NCI-H748 (cell line): ENCODE results near the gene THAP12.
"Not testable (repeated sequence)": the region's sequence is repeated elsewhere in the genome, so short reads cannot be mapped to it uniquely, and the experiment has no call there.

ENCODE experiments used
- DNase-seq: peaks from one replicate; lab custom pipeline; 2025; ENCODE audit not compliant: unreplicated experiment; lab: John Stamatoyannopoulos, UW

Gene THAP12, protein sequence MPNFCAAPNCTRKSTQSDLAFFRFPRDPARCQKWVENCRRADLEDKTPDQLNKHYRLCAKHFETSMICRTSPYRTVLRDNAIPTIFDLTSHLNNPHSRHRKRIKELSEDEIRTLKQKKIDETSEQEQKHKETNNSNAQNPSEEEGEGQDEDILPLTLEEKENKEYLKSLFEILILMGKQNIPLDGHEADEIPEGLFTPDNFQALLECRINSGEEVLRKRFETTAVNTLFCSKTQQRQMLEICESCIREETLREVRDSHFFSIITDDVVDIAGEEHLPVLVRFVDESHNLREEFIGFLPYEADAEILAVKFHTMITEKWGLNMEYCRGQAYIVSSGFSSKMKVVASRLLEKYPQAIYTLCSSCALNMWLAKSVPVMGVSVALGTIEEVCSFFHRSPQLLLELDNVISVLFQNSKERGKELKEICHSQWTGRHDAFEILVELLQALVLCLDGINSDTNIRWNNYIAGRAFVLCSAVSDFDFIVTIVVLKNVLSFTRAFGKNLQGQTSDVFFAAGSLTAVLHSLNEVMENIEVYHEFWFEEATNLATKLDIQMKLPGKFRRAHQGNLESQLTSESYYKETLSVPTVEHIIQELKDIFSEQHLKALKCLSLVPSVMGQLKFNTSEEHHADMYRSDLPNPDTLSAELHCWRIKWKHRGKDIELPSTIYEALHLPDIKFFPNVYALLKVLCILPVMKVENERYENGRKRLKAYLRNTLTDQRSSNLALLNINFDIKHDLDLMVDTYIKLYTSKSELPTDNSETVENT

DNA sequence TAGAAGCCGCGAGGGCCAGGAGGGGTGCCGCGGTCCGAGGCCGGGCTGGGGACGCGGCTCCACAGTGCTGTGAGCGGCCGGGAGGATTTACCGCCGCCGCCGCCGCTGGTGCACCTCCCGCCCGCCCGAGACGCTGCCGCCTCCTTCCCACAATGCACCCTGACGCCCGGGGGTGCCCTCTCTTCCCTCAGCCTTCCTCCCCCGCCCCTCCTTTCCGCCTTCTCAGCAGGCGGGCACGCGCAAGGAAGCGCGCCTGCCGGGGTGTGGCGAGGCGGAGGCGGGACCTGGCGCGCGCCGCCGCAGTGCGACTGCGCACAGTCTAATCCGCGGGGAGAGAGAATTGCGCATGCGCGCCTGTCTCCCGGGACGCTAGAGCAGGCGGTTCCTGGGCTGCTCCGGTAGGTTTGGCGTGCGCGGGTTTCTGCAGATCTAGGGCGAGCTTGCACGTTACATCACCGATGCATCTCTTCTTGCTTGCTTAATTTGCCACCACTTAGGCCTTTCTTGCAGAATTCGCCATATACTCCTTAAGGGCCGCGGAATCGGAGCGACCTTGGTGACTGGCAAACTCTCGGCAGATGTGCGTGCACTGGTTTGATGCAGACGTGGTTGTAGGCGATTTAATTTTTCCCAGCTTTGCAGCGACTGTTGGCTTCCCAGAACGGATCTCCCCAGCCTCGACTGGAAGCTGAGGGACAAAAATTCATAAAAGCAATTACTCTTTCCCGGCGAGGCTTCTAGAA lies at the start of gene THAP12, which contains the start of gene GVQW3:
Gene THAP12, minus strand, starts transcription at position 156 of the 743 bp plus-strand sequence. CDS start 296 bp downstream, outside the sequence.
Gene GVQW3, plus strand, starts transcription at position 347 of the 743 bp plus-strand sequence. CDS start 506 bp downstream, outside the sequence.
- peak; percentile 97 for DNase-seq

DNA sequence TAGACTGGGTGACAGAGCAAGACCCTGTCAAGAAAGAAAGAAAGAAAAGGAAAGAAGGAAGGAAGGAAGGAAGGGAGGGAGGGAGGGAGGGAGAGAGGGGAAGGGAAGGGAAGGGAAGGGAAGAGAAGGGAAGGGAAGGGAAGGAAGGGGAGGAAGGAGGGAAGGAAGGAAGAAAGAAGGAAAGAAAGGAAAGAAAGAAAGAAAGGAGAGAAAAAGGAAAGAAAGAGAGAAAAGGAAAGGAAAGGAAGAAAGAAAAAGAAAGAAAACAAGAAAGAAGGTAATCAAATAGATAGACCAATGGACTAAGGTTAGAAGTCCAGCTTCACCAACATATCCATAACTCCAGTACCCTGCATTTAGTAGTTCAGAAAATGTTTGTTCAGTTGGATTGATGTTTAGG lies 45.7 kb upstream of the THAP12 start:
- no peak for DNase-seq

DNA sequence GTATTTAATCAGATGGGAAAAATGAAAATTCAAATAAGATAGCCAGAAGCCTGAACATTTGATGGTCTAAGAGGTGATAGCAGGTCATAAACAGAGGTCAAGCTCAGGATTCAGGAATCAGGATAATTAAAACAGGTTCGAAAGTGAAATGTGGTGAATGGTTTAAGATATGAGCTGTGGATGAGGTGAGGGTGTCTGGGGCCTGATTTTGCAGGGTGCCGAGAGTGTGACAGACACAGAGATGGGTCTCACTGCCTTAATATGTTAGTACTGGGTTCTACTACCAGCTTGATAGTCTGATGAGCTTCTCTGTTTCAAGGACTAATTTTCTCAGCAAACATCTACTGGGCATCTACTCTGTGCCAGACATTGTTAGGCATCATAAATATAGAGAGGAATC lies 44.0 kb upstream of the THAP12 start:
- no peak for DNase-seq

DNA sequence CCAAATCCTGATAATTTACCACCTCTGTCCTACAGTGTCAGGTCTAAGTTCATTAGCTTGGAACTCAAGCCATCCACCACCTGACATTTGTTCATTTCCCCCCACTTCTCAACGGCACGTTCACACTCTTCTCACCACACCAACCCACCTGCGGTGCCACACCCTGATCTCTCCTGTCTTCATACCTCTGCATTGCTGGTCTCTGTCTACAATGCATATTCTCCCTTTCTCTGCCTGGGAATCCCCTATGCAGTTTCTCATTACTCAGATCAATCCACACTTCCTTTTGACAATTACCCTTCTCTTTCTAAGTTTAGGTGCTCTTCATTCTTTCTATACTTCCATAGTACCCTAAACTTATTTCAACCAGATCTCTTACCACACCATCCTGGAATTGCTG lies 43.4 kb upstream of the THAP12 start:
- DNase-seq = no peak

DNA sequence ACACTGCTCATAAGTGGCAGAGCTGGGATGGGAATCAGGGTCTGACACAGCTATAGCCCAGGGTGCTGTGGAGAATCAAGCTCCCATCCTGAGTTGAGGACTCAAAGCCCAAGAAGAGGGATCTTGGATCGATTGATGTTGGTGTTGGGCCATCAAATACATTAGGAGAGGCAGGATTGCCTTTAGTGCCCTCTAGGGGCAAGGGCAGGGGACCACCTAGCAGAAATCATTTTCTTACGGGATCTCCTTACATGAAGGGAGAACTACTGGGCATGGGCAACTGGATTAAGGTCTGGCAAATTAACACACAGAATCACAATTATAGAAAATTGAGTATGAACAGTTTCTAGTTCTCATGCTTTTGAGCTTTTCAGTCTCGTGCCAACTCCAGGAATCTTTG lies 39.0 kb upstream of the THAP12 start:
- DNase-seq = peak; percentile 16

DNA sequence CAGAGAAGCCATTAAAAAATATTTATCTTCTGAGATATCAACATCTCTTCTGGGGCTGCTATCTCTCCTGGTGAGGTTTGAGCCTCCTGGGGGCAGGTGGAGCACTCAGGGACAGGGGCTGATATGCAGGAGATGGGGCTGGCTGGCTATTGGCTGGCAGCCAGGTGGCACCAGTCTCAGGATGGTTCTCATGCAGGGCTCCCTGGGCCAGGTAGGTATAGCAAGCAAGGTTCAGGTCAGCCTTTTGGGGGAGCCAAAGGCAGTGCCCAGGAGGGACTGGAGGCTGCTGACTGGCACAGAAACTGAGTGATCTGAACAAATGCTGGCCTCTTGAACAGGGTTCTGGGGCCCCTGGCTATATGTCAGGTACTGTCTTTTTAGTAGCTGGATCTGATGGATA lies 34.1 kb upstream of the THAP12 start:
- peak; percentile 5 for DNase-seq

DNA sequence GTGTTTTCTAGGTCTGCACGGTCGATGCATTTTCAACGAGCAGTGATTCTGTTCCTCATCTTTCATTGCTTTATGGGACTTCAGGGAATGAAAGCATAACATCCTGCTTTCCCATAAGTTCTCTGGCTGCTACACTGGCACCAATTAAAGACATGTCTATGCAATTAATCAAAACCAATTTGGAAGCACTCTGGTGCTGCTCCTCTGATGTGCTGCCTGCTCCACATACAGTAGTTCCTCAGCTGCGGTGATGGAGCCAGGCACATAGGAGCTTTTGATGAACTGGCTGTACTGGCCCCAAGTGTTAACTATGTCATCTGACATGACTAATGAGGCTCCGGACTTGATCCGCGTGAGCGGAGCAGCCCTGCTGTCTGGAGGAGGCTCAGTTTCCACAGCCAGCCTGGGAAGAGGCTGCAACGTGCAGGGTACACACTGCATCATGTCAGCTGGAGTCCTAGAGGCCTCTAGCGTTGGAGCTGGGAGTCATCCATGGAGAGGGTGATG lies 30.0 kb upstream of the THAP12 start:
- no peak for DNase-seq

DNA sequence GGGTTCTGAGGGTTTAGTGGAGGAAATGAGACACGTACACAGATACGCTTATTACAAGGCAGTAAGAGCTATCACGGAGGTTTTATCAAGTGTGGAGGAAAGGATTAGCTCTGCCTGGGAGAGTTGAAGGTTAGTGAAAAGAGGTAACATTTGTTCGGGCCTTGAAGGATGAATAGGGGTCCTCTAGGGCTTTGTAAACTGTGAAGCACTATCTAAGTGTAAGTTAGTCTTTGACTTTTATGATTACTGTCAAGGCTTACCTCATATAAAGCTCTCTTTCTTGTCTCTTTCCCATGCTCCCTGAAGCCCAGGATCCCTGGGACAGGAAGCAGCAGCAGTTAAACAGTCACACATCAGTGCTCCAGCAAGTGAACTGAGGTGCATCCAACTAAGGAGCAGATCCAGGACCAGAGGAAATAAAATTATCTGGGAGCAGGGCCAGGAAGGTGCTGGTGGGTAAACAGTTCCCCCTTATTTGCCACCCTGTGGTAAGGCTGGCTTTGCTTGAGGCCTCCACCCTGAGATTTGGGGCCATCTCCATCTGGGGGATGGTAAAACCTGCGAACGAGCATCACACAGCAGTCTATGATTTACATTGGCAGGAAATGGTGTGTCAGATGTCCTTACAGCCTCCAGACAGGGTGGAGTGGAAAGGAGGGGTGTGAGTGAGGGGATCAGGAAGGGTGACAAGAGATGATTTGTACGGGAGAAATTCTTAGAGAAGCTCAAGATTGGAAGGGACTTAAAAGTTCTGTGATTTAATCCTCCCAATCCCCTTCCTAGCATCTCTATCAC lies 27.4 kb upstream of the THAP12 start:
- no peak for DNase-seq

DNA sequence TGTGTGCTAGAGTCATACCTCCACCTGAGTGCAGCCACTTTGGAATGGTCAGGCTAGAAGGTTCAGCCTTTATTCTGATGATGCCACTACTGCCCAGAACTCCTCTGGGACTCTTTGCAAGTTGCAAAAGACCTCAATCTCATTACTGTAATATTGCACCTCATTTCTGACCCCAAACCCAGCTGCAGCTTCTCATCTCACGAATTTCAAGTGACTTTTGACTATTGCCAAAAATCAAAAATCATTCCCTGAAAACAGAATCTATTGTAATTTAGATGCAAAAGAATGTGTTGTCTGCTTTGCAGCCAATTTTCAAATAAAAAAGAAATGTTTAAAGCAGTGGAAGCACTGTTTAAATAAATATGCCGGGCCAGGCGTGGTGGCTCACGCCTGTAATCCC lies 25.4 kb upstream of the THAP12 start:
- DNase-seq = no peak

DNA sequence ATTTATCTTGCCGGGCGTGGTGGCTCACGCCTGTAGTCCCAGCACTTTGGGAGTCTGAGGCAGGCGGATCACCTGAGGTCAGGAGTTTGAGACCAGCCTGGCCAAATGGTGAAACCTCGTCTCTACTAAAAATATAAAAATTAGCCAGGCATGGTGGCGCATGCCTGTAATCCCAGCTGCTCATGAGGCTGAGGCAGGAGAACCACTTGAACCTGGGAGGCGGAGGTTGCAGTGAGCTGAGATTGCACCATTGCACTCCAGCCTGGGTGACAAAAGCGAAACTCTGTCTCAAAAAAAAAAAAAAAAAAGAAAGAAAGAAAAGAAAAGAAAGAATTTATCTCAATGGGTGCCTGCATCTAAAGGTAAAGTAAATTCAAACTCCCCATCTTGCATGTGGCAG lies 20.6 kb upstream of the THAP12 start:
- not testable (repeated sequence) for DNase-seq

DNA sequence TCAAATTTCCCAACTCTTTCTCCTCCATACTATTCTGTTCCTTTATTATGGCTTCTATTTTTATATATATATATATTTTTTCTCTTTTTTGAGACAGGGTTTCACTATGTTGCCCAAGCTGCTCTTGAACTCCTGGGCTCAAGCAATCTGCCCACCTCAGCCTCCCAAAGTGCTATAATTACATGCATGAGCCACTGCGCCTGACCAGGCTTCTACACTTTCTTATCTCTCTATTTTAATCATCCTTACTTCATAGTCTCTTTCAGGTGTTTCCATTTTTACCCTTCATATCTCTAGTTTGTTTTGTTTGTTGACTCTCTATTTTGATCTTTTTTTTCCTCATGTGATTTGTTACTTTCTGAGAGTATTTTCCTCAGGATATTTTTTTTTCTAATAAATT lies 20.0 kb upstream of the THAP12 start:
- no peak for DNase-seq

DNA sequence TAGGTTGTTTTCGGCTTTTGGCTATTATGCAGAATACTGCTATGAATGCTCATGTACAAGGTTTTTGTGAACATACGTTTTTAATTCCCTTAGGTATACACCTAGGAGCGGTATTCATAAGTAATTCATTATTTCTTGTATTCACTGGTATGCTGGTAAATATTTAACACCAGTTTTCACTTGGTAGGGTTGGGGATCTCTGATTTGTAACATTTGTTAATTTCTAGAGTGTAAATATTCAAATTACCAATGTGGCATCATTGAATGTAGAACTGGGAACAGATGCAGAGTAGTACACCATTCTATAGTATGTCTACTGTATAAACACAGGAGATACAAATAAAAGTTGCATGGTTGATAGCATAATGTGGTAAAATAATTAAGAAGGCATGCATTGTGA lies 16.5 kb upstream of the THAP12 start:
- DNase-seq = no peak

DNA sequence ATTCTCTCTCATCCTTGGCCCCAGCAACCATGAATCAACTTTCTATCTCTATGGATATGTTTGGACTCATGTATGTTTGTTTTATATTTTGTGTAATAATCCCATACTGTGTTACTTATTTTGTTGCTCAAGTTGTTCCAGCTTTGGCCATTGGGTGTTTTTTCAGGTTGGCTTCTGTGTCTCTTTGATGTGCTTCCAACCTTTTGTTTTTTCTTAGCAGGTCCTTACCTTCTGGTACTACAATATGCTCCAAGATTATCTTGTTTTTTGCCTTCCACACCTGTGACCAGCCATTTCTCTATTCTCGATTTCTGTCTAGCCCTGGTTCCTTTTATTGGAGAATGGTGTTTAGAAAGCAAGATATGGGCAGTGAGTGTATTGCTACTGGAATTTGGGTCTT lies 14.4 kb upstream of the THAP12 start:
- DNase-seq = no peak

DNA sequence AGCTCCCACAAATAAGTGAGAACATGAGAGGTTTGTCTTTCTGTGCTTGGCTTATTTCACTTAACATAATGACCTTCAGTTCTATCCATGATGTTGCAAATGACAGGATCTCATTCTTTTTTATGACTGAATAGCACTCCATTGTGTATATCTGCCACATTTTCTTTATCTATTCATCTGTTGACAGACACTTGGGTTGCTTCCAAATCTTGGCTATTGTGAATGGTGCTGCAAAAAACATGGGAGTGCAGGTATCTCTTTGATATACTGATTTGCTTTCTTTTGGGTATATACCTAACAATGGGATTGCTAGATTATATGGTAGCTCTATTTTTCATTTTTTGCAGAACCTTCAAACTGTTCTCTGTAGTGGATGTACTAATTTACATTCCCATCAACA lies 13.5 kb upstream of the THAP12 start:
- peak; percentile 22 for DNase-seq

DNA sequence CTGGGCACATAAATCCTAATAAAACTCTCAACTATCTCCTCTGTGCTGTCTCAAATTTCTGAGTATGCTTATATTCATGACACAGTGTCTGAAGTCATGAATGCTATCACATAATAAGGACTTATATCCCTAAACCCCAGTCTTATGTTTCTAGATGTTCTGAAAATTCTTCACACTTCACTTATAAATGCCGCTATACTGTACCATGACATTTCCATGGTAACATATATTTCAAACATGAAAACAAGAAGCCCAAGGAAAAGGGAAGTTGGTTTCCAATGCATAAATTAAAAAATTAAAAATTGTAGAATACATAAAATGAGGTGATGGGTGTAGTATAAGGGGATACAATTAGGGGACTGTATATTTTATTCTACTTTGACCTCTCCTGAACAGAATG lies 11.9 kb upstream of the THAP12 start:
- no peak for DNase-seq

DNA sequence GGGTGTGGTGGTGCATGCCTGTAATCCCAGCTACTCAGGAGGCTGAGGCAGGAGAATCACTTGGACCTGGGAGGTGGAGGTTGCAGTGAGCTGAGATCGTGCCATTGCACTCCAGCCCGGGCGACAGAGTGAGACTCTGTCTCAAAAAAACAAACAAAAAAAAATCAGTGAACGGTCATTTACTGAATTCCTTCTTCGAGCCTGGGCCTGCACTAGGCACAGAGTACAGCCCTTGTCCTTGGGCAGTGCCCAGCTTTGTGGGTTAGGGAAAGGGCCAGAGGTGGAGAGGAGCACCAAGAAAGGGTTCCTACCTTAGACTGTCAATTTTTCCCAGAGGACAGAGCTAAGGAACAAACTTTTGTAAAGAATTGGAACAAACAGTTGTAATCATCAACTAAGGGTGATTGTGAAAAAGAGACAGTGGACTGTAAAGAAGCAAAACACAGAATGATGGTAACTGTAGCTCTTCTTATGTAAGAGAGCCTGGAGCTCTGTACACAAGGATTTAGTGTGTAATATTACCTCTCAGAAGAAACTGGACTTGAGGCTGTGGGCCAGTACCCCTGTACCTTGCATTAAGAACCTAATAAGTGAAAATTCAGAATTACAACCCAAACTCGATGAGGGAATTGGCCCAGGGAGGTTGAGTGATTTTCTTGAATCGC lies 11.0 kb upstream of the THAP12 start:
- DNase-seq = no peak

DNA sequence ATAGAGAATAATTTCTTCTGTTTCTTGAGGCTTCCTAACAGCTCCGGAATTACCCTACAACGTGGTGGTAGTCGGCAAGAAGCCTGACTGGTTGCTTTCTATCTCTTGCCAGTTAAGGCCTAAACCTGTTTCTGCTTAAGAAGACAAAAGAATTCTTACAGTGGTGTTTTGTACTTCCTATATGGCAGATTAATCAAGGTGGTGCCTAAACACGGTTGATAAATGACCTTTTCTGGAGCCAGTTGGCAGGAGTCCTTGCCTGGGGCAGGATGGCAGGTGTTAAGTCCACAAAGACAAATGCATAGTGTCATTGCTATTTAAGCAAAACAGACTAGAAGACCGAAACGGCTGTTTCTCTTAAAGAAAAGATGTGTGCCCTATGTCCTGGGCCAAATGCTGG lies 10.1 kb upstream of the THAP12 start:
- DNase-seq = peak; percentile 21

DNA sequence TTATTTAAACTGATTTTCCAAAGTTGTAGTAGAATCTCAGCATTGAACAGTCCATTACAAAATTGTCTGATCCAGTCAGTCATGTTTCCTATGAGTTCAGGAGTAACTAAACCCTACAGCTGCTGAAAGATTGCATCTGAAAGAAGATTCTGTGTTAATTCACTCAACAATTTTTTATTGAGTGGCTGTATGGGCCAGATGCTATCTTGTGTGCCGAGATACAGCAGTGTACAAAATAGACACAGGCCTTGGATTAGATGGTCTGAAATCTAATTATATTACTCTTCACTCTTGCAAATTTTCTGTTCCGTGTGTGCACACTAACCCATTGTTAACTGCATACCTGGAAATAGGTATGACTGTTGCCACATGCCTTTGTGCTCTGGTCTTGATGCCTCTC lies 7.5 kb upstream of the THAP12 start:
- no peak for DNase-seq

DNA sequence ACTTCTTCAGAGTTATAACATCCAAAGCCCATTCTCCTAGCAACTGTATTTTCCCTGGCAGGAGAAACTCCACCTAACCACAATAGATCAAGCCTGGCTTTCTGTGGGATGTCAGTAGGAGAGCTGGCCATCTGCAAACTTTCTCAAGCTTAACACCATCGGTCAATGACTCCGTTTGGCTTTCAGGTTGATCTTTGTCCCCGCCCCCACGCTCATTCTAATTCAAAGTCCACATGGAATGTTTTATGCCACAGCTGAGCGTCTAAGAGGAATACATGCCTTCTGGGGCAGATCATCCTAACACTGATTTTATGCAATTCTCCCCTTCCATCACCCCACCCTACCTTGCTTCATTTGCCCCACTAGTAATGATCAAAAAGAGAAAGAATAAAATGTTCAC lies 5.0 kb upstream of the THAP12 start:
- no peak for DNase-seq

DNA sequence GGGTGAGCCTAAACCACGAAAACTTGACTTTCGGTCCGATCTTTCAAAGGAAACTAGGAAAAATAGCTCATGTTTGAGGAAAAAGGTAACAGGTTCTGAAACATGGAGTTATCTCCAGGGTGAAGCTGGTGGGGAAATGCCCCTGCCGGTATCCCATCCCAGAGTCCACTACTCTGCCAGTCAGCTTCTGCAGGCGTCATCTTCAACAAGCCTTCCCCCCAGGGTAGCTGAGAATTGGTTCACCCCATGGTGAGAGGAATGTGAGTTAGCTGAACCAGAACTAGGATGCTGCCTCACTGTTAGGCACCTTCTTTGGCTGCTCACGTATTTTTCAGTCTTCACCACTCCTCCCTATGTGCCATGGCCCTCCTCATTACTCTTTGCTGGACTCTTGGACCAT lies 1.3 kb upstream of the THAP12 start:
- no peak for DNase-seq
